Epidermal melanocyte (primary cell): Measurements from ENCODE around the gene GTPBP1.

Experiments used
- DNase-seq: peaks from one replicate; pipeline ENCODE4 v3.0.0; 2011; ENCODE audit warnings: low spot score; ENCODE audit not compliant: insufficient read length

GTPBP1 gene

DNA sequence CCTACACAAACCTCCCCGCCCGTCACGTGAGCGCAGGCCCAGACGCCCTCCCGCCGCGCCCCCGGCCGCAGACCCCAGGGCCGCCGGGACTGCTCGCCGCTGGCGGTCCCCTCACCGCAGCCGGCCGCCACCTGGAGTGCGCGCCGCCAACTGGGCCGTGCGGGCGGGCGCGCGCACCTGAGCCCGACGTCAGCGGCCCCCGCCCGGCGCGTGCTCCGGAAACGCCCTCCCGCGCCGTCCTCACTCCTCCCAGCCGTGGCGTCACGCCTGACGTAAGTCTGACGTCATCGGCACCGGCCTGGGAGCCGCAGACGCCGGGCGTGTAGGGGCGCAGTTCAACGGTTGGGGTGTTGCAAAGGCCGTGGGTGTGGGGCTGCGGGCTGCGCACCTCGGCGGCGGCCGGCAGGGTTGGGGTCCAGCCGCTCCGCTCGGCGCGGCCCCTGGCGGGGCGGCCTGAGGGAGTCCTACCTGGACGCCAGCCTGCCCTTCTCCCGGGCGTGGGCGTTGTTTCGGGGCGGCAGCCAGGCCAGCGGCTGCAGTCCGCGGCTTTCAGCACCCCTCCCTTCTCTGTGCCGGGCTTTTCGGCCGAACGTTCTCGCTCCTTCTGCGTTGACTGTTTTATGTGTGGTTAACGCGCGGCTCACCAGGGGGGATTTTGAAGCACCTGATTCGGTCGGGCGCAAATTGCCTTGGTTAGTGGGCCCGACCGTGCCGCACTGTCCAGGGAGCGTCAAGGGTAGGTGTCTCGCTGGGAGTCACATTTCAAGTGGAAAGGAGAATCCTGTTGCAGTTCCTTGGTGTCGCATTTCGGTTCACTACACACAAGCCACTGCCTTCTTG is 4.7 kb upstream of the GTPBP1 start, which contains the start of gene JOSD1:
Gene JOSD1, minus strand, starts transcription at position 155 of the 840 bp plus-strand sequence. CDS start 956 bp downstream, outside the sequence.
- peak; percentile 63 for DNase-seq

DNA sequence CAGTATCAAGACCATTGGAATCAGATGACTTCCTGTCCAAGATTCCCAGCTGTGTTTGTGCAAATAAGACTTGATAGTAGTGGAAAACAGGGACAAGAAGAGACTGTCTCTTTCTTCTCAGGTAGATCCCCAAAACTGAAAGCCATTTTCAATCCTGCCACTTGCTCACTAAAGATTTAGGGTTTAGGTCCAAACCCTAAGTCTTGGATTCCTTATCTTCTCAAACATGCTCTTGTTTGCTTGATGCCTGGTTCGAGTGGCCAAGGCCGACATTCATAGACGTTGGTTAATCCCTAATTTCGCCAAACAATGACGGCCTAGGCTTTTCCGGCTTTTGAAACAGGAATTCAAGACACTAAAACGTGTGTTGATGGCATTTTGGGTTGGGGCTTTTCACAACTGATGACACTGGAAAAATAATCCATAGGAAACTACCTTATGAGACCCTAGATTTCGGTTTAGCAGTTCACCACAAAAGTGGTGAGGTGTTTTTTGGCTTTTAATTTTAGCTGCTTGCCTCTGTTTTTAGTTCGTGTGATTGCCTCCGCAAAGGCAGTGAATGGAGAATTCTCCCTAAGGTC is 1.0 kb upstream of the GTPBP1 start:
- DNase-seq: no peak

DNA sequence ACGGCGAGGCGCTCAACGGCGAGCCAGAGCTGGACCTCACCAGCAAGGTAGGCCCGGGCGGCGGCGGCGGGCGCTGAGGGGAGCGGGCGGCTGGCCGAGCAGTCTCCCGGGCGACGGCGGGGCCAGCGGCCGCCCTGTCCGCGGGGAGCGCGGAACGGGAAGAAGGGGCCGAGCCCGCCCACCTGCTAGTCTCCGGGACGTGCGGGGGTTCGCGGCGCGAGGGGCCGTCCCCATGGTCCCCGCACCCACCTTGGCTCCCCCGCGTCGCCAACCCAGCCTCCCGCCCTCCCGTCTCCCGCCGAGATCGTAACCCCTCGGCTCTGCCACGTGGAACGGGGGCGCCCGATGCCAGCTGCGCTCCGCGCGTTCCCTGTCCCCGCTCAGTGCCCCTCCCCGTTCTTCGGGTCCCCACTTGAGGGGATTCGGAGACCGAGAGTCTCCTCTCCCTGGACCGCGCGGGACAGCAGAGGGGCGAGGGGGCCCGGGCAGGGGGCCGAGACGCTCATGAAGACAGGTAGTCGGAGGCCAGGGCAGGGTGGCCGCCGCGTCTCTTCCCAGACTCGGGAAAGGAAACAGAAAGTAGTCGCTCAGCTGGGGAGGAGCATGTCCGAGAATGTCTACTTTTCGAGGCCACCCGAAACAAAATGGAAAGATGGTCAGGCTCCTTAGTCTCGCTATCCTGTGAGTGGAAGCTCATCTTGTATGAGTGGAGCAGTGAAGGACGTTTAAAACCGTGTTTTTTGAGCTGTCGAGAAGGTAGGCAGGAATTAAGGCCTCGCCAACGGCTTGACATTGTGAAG is 557 bp downstream of the GTPBP1 start:
- DNase-seq: peak; percentile 59

DNA sequence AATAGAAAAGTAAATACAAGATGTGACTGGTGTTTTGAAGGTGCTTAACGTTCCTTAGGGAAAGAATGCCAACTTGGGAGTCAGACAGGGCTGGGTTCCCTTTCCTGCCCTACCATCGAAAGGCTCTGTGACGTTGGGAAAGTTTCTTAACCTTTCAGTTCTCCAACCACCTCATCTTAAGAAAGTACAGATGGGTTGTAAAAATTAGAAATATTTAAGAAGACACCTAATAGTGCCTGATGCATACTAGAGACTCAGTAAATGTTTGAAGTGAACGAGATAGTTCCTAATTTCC is 1.1 kb downstream of the GTPBP1 start:
- no peak for DNase-seq

DNA sequence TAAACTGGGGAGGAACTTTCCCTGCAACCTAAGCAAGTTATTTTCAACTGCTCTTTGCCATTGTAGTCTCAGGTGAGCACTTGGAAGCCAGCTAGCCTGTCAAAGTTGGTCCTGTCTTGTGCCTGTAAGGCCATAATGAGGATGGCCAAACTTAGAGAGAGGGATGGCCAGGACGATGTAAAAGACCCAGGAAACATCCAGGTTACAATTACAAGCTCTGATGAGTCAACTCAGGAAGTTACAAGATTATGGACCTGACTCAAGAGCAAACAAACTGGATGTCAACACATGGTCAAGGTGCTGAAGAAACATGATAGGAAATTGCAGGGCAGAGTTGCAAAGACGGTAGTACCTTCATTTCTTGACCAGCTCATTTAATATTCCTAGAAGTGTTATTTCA is 1.6 kb downstream of the GTPBP1 start:
- DNase-seq: no peak

DNA sequence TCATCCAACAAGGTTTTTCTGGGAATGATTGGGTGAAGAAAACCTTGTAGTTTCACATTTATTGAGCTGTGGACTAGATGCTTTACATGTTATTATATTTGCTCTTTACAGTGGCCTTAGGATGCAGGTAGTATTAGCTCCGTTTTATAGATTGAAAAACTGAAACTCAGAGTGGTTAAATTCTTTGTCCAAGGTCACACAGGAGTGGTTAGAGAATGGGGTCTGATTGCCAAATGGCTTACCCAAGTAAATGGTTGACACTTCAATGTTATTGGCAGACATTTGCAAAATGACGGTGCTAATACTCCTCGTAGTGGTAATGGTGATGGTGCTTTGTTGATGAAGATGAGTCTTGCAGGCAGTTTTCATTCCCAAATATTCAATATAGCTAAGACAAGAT is 2.2 kb downstream of the GTPBP1 start:
- DNase-seq: no peak

DNA sequence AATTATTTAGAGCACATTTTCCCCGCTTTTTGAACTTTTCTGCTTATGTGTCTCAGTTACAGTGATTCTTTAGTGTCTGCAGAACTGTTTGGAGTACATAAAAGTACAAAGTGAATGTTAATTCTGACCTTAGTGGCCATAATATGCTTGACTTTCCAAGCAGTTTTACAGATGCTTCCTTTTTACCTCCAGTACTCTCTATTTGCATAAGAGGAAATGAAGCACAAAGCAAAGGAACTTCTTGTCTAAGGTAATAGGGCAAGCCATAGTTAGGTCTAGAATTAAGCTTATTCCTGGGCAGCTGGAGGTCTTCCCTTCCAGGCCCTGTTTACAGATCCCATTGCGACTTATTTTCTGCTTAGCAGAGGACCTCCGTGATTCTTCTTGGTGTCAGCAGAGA is 3.6 kb downstream of the GTPBP1 start:
- no peak for DNase-seq

DNA sequence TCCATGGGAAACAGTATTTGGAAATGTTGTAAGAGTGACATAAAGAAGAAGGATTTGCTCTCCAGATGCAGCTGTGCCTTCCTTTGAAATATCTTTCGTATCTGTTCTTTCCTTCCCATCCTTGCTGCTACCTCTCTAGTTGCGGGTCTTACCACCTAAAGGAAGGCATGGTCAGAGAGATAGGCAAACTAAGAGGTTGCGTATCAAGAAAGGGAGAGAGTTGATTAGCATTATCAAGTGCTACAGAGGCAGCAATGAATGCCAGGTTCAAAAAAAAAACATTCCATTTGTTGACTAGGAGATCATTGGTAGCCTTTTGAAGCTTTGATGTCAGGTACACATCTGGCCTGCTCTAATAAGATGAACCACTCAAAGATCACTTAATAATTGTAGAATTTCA is 4.6 kb downstream of the GTPBP1 start:
- DNase-seq: no peak

DNA sequence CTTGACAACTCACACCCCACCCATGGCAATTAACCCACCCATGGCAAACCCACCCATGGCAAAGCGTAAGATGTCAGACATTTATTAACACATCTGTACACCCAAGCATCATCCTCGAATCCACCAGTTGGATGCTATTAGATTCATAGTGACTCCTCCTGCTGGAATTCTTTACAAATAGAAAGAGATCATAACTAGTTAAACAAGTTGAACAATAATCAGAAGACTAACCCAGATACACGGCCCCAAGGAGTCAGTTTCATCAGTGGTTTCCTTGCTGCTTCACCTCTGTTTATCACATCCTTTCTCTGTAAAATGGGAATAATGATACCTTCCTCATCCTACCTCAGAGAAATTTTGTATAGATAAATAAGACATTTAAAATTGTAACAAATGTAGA is 5.1 kb downstream of the GTPBP1 start:
- no peak for DNase-seq

DNA sequence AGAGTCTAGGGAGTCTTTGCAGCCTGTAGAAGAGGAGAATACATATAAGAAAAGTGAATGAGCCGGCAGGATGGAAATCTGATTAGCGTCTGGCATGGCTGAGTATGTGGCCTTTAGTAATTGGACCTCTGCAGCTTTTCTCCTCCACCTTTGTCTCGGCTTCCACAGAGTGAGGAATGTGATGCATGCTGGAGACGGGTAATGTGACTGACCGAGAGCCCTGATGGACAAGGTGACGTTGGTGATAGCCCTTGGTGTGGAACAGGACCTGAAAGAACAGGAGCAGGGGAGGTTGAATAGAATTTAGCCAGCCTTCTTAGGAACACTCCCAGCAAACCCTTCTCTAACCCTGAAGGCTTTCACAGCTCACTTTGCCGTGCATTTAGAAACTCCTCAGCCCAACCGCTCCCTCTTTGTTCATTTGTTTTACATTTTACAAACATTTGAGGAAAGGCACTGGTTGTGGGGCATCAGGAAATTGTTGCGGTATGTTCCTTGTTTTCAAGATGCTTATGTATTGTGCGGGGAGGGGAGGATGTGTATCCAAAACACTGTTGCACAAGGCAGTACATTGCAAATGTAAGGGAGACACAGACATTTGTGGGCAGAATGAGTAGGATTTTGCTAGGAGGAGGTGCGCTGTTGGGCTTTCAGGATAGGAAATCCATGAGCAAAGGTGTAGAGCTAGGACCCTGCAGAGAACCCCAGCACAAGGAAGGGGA is 6.9 kb downstream of the GTPBP1 start:
- DNase-seq: no peak

DNA sequence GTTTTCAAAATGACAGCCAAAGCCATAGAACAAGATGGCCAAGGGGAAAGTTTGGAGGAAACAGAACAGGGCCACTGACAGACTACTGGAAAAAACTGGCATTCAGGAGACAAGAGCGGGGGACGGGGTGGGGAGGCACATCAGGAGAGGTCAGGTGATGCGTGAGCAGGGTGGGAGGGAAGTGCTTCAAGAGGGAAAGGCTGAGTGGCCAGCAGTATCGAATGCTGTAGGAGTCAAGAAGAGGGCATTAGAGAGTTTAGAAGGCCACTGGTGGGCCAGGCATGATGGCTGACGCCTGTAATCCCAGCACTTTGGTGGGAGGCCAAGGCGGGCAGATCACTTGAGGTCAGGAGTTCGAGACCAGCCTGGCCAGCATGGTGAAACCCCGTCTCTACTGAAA is 8.2 kb downstream of the GTPBP1 start:
- DNase-seq: no peak

DNA sequence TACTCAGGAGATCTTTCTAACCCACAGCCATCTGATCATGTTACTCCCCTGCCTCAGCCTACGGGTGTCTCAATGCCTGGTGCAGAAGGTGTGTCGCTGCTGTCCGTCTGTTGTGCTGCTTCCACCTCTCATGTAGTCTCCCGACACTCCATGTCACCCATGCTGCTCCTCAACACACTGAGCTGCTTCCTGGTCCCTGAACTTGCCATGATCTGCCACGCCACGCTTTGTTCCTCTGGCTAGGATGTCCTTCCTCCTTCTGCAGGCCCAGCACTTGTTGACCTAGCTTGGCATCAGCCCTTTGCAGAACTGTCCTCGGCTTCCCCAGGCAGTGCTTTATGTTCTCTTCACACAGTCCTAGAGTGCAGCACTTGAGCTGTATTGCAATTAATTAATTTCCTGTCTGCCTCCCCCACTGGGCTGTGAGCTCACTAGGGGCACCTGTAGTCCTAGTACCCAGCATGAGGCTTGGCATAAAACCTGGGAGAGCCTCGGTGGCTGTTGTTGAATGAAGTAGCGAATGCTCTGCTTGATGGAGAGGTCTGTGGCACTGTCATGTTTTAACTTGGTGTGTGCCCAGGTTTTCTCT is 9.5 kb downstream of the GTPBP1 start:
- DNase-seq: no peak

DNA sequence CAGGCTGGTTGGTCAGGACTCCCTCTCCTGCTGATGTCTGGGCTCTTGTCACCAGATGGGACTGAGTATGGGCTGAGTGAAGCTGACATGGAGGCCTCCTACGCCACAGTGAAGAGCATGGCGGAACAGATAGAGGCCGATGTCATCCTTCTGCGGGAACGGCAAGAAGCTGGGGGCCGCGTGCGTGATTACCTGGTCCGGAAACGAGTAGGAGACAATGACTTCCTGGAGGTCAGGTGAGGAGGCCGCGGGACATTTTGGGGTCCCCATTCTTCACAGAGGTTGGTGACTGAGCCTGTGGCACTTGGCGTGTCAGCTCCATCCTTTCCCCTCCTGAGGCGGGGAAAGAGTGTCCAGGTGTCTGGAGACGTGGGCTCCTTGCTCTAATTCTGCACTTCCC is 10.1 kb downstream of the GTPBP1 start:
- no peak for DNase-seq

DNA sequence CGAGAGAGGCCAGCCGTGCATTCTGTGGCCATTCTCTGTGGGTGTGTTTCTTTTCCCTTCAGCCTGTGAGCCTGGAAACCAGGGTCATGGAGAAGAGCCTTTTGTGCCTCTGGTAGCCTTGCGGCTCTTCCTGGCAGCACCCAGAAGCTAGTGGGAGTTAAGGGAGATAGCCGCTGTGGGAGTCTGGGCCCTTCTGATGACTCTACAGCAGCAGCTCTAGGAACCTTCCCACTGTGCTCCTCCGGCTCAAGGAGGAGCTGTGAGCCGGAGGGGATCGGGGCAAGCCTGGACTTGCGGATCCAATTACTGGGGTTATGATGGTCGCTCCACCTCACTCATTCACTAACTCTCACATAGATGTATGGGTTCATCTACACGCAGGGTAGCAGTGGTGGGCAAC is 10.5 kb downstream of the GTPBP1 start:
- no peak for DNase-seq

DNA sequence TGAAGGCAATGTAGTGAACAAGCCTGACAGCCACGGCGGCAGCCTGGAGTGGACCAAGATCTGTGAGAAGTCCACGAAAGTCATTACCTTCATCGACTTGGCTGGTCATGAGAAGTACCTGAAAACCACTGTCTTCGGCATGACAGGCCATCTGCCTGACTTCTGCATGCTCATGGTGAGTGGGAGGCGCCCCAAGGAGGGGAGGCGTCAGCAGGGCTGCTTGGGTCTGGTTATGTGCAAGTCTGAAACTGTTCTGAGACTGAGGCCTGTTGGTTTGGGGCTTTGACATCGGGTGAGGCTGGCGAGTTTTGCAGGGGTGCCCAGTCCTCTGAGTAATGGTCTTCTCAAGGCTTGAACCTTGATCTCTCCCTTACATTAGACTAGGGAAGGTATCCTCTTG is 11.1 kb downstream of the GTPBP1 start:
- no peak for DNase-seq

DNA sequence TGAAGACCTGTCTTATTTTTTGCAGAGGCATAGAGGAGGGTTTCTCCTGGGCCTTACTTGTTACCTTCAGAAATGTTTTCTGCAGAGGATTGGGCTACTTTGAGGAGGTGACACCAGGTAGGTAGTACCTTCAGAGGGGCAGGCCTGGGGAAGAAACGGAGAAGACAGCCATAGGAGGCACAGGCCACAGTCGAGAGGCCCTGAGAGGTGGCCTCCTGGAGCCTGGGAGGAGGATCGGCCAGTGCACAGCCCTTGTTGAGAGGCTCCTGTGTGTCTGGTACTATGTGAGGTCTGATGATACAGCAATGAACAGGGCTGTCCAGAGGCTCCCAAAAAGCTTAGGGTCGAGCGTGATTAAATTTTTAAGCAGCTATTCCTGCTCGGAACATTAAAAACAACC is 11.5 kb downstream of the GTPBP1 start:
- DNase-seq: no peak

DNA sequence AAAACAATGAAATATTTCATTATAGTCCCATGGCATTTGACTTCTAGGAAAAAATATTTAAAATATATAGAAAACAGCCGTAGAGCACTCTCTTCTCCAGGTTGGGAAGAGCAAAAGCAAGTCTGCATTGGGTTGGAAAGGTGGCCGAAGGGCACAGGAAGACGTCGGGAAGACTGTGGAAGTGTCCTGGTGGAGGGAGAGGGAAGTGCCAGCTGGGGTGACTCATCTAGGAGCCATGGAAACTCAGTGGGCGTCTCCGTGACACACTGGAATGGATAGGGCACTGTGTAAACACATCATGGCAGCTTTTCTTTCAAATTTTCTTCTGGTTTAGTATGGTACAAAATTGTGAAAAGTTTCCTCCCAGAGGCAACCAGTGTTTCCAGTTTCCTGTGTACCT is 12.7 kb downstream of the GTPBP1 start:
- DNase-seq: peak; percentile 77

DNA sequence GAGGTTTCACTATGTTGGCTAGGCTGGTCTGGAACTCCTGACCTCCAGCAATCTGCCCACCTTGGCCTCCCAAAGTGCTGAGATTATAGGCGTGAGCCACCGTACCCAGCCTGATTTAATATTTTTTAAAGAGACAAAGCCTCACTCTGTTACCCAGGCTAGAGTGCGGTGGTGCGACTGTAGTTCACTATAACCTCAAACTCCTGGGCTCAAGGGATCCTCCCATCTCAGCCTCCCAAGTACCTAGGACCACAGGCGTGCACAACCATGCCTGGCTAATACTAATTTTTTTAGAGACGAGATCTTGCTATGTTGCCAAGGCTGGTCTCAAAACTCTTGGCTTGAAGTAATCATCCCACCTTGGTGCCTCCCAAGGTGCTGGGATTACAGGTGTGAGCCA is 13.5 kb downstream of the GTPBP1 start:
- no peak for DNase-seq

DNA sequence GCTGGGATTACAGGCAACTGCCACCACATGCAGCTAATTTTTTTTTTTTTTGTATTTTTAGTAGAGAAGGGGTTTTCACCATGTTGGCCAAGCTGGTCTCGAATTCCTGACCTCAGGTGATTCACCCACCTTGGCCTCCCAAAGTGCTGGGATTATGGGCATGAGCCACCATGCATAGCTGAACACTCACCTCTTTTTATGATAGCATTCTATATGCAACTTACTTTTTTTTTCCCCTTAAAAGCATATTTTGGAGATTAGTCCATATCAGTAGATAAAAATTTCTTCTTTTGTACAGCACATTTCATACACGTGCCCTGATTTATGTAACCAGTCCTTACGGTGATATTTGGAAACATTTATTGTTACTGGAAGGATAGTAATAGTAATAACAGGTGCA is 14.6 kb downstream of the GTPBP1 start:
- DNase-seq: no peak

DNA sequence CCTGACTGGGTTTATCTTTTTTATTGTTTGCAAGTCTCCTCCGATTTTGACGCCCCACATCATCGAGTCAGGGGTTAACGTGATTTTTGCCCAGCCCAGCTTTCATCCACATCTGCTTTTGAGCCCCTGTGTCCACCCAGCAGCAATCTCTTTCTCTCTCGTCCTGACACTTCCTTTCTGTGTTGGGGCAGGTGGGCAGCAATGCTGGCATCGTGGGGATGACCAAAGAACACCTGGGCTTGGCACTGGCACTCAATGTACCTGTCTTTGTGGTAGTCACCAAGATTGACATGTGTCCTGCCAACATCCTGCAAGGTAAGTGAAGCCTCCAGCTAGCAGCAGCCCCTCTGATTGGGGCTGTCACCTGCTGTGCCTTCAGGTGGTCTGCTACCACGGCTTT is 15.8 kb downstream of the GTPBP1 start:
- DNase-seq: no peak

DNA sequence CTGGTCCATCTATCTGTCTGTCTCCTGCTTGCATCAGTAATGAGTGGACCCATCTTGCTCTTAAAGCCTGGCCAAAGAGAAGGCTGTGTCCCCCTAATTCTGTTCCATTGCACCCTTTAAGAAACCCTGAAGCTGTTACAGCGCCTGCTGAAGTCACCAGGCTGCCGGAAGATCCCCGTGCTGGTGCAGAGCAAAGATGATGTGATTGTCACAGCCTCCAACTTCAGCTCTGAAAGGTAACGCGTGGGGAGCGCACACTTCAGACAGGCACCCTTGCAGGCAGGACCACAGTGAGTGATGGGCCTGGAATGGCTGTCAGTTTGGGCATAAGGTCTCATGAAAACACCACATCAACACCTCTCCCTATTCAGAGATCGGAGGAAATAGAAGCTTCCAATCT is 18.4 kb downstream of the GTPBP1 start:
- no peak for DNase-seq
